HepG2 (cell line): Measurements from ENCODE around the gene RSPRY1. TPM values are rescaled to one million over a fixed set of nuclear protein-coding genes. Genes with fewer than 3 reads are reported as not detected.

Experiments used
- ATF3 ChIP-seq: sonication (generic); formaldehyde crosslinking; IDR thresholded peaks from 2 replicates; pipeline ENCODE4 v1.4.0; 2020; ENCODE audit warnings: missing genetic modification reagents
- BCL6 ChIP-seq: IDR thresholded peaks from 2 replicates; pipeline ENCODE4 v1.6.1; 2016; ENCODE audit warnings: missing genetic modification reagents, missing compliant biosample characterization
- ETS1 ChIP-seq: sonication (generic); formaldehyde crosslinking; IDR thresholded peaks from 2 replicates; pipeline ENCODE4 v1.4.0; 2020; ENCODE audit warnings: missing genetic modification reagents
- FOXP1 ChIP-seq, 2 experiments: fragments of 450-650 bp in 1 of 2; IDR thresholded peaks; 2 replicates each; pipeline ENCODE4 v1.6.1; 2017 to 2018; ENCODE audit warnings: antibody characterized with exemption in 1 of 2
- GATA4 ChIP-seq: sonication (generic); IDR thresholded peaks from 2 replicates; pipeline ENCODE4 v1.6.1; 2016; ENCODE audit warnings: antibody characterized with exemption, low read depth, borderline replicate concordance
- JUN ChIP-seq: sonication (generic); formaldehyde crosslinking; IDR thresholded peaks from 2 replicates; pipeline ENCODE4 v1.4.0; 2020; ENCODE audit warnings: mild to moderate bottlenecking, missing genetic modification reagents
- JUND ChIP-seq: sonication (generic); formaldehyde crosslinking; IDR thresholded peaks from 2 replicates; pipeline ENCODE4 v1.8.0; 2022; ENCODE audit warnings: mild to moderate bottlenecking, missing genetic modification reagents
- NFE2L1 ChIP-seq: sonication (generic); formaldehyde crosslinking; IDR thresholded peaks from 2 replicates; pipeline ENCODE4 v1.4.0; 2020; ENCODE audit warnings: missing genetic modification reagents, mild to moderate bottlenecking, borderline replicate concordance
- SATB2 ChIP-seq: sonication (generic); formaldehyde crosslinking; IDR thresholded peaks from 2 replicates; pipeline ENCODE4 v1.5.0; 2020; ENCODE audit warnings: missing genetic modification reagents
- SNAPC4 ChIP-seq: sonication (generic); formaldehyde crosslinking; IDR thresholded peaks from 2 replicates; pipeline ENCODE4 v1.4.0; 2020; ENCODE audit warnings: mild to moderate bottlenecking, missing genetic modification reagents
- SP5 ChIP-seq: IDR thresholded peaks from 2 replicates; pipeline ENCODE4 v1.6.1; 2016; ENCODE audit warnings: low read depth, borderline replicate concordance
- TAF15 ChIP-seq: fragments of 200-400 bp; formaldehyde crosslinking; IDR thresholded peaks from one replicate; pipeline ENCODE4 v1.6.1; 2018; ENCODE audit warnings: mild to moderate bottlenecking, low read depth, low read length; ENCODE audit not compliant: poor library complexity, severe bottlenecking
- ZBTB2 ChIP-seq: sonication (generic); formaldehyde crosslinking; IDR thresholded peaks from 2 replicates; pipeline ENCODE4 v1.8.0; 2022; ENCODE audit warnings: low read depth, missing genetic modification reagents
- ZFX ChIP-seq: sonication (generic); formaldehyde crosslinking; IDR thresholded peaks from 2 replicates; pipeline ENCODE4 v1.4.0; 2020; ENCODE audit warnings: mild to moderate bottlenecking, low read depth, missing genetic modification reagents, moderate library complexity
- ZNF160 ChIP-seq: sonication (generic); formaldehyde crosslinking; IDR thresholded peaks from 2 replicates; pipeline ENCODE4 v1.8.0; 2022; ENCODE audit warnings: mild to moderate bottlenecking, inconsistent platforms, missing genetic modification reagents
- ZNF503 ChIP-seq: sonication (generic); formaldehyde crosslinking; IDR thresholded peaks from 2 replicates; pipeline ENCODE4 v1.4.0; 2020; ENCODE audit warnings: missing genetic modification reagents
- ZNF704 ChIP-seq: sonication (generic); formaldehyde crosslinking; IDR thresholded peaks from 2 replicates; pipeline ENCODE4 v1.8.1; 2023; ENCODE audit warnings: mild to moderate bottlenecking, inconsistent platforms, moderate library complexity, missing genetic modification reagents, borderline replicate concordance
- ZSCAN30 ChIP-seq: sonication (generic); formaldehyde crosslinking; IDR thresholded peaks from 2 replicates; pipeline ENCODE4 v1.5.0; 2020; ENCODE audit warnings: mild to moderate bottlenecking, missing genetic modification reagents
- polyA plus RNA-seq, 8 experiments: library from polyadenylated mRNA; depleted of rRNA in 3 of 8; stranded (reverse) in 7 of 8; unstranded in 1 of 8; fragments of >200 nt; fragmentation: Illumina TruSeq in 4 of 8; extraction: Trizol in 4 of 8; gene quantifications; 2 replicates each; pipeline versions ENCODE4 v1.2.1 to v1.2.3, GENCODE V29; 2011 to 2016; ENCODE audit warnings: low read depth in 4 of 8, missing spikeins in 1 of 8, mixed read lengths in 1 of 8; ENCODE audit not compliant: insufficient read depth in 1 of 8
- total RNA-seq, 5 experiments: library from RNA; depleted of rRNA; stranded (reverse); fragments of >200 nt; fragmentation: Illumina TruSeq; extraction: Trizol; gene quantifications; 2 replicates each; pipeline ENCODE4 v1.2.3, GENCODE V29; 2016; ENCODE audit warnings: low read depth in 1 of 5

The RSPRY1 gene
- total and polyA plus RNA-seq, 2 of the 13 experiments (the other 11 are each of a cell fraction or from before 2014, with no cell fraction given) = 53.4 to 61.0 TPM

- TF ChIP-seq ZBTB2 = peak; percentile 70
- TF ChIP-seq ZNF503 (CRISPR knock-in tag) = peak; percentile 91
- no peak for TF ChIP-seq ZSCAN30
- TF ChIP-seq TAF15 = peak; percentile 54
- TF ChIP-seq ETS1 = peak; percentile 68
- no peak for TF ChIP-seq JUN (CRISPR knock-in tag)
- TF ChIP-seq ZNF160 (CRISPR knock-in tag) = peak; percentile 59; the same call in 1 of the 2 replicates
- TF ChIP-seq JUND = no peak
- peak; percentile 65 for TF ChIP-seq SP5
- peak; percentile 98 for TF ChIP-seq SATB2 (CRISPR knock-in tag)
- TF ChIP-seq GATA4 = 0 out of 2 replicates have a peak, but pooled peaks have one; percentile 54
- TF ChIP-seq ZNF704 (CRISPR knock-in tag) = peak; percentile 99
- peak; percentile 65 for TF ChIP-seq ZFX (CRISPR knock-in tag)
- TF ChIP-seq FOXP1 (IDR thresholded peaks at IDR 0.05) = no peak
- TF ChIP-seq FOXP1 (CRISPR knock-in tag; IDR thresholded peaks at IDR 0.05) = no peak
- TF ChIP-seq SNAPC4 (CRISPR knock-in tag) = no peak
- peak; percentile 81 for TF ChIP-seq NFE2L1 (CRISPR knock-in tag)
- TF ChIP-seq BCL6 (CRISPR knock-in tag) = peak; percentile 50
- no peak for TF ChIP-seq ATF3
Measured at GRCh38 chr16:57284209-57284951, 98.3 kb downstream of the RSPRY1 start, which contains the start of gene PLLP (continued).
